Measurements from ENCODE around the gene YPEL2. TPM values are rescaled to one million over a fixed set of nuclear protein-coding genes. Genes with fewer than 3 reads are reported as not detected.

YPEL2 gene
- total and polyA plus RNA-seq, 2 donors (not counting 1 experiment from before 2014, with no cell fraction given), result 4.8 to 7.8 TPM

DNA sequence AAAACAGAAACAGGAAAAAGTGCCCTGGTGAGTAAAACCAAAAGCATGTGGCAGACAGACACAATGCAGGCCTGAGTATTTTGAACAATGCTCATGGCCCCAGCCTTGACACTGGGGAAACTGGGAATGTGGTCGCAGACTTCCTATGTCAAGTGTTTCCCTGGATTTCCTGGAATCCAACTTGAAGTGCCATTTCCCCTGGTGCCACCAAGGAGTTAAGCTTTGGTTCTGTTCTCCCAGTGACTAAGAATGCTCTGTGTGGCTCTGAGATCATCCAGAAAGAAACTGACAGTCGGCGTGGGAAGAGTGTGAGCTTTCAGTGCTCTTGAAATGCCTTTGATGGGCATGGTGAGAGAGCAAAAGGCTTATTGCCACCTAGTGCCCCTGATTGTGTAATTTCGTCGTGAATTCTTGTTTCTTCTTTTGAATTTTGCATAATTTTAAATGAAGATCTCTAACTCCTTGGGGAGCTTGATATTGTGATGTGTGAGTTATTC, 96.0 kb downstream of the YPEL2 start:
- Histone ChIP-seq H3K36me3 (ENCODE audit: control insufficient read depth, insufficient read depth, low read length) (no peaks in the 10 kb centered on the region), H3K9me3 (ENCODE audit: control insufficient read depth, insufficient read depth, low read depth, low read length) (peaks cover 2% of the 10 kb centered on the region), H3K4me2 (ENCODE audit: extremely low read depth, insufficient read depth, low read length) (peak overlapping the region; percentile 36), H3K27me3 (ENCODE audit: control insufficient read depth, insufficient read depth, low read length) (no peaks in the 10 kb centered on the region), H4K20me1 (ENCODE audit: control insufficient read depth, extremely low read depth, insufficient read depth, low read length) (no peaks in the 10 kb centered on the region), H3K4me1 (ENCODE audit: control insufficient read depth, extremely low read depth, insufficient read depth, low read length) (peaks cover 11% of the 10 kb centered on the region), H2AFZ (ENCODE audit: low read length) (peak overlapping the region; percentile 25), H3K27ac (ENCODE audit: insufficient read depth, low read length) (peak overlapping the region; percentile 7), H3K79me2 (ENCODE audit: control insufficient read depth, insufficient read depth, low read length) (no peaks in the 10 kb centered on the region), H3K9ac (ENCODE audit: insufficient read depth, low read length) (no peak overlapping the region), H3K4me3 (replicated peaks in 1 of 4; ENCODE audit: control extremely low read depth in 1 of 4, insufficient read depth in 1 of 4, low read depth in 3 of 4, low read length in 4 of 4) (no peak overlapping the region)
- TF ChIP-seq, protein P1, sequence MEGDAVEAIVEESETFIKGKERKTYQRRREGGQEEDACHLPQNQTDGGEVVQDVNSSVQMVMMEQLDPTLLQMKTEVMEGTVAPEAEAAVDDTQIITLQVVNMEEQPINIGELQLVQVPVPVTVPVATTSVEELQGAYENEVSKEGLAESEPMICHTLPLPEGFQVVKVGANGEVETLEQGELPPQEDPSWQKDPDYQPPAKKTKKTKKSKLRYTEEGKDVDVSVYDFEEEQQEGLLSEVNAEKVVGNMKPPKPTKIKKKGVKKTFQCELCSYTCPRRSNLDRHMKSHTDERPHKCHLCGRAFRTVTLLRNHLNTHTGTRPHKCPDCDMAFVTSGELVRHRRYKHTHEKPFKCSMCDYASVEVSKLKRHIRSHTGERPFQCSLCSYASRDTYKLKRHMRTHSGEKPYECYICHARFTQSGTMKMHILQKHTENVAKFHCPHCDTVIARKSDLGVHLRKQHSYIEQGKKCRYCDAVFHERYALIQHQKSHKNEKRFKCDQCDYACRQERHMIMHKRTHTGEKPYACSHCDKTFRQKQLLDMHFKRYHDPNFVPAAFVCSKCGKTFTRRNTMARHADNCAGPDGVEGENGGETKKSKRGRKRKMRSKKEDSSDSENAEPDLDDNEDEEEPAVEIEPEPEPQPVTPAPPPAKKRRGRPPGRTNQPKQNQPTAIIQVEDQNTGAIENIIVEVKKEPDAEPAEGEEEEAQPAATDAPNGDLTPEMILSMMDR (conservative IDR thresholded peaks at IDR 0.05 in 1 of 2, IDR thresholded peaks at IDR 0.05 in 1 of 2; ENCODE audit: low read depth in 1 of 2, low read length in 2 of 2), result no peak
- TF ChIP-seq EZH2 (IDR thresholded peaks at IDR 0.05; ENCODE audit: low read length, missing control alignments), result no peak
- peak; percentile 23 to 78 for DNase-seq (ENCODE audit: low read depth in 2 of 2)

DNA sequence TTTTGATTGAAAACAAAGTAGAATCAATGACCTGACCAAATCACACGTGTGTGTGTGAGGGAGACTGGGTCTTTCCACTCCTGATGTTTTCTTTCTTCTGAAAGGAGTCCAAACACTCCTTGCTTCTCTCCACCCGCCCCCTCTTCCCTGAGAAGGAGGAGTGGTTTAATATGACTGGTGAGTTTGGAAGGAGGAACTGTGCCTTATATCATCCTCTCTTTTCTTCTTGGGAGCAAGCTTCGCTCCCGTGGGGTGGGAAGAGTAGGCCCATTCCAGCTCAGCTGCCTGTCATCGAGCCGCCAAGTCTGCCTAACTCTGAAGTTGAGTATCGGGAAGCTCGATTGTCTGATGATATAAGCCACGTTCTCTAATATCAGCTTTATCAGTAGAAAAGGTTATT, 96.5 kb downstream of the YPEL2 start:
- Histone ChIP-seq H3K4me1 (ENCODE audit: control insufficient read depth, extremely low read depth, insufficient read depth, low read length) (peaks cover 9% of the 10 kb centered on the region), H3K27me3 (ENCODE audit: control insufficient read depth, insufficient read depth, low read length) (no peaks in the 10 kb centered on the region), H3K27ac (ENCODE audit: insufficient read depth, low read length) (no peak overlapping the region), H3K36me3 (ENCODE audit: control insufficient read depth, insufficient read depth, low read length) (no peaks in the 10 kb centered on the region), H3K9me3 (ENCODE audit: control insufficient read depth, insufficient read depth, low read depth, low read length) (peaks cover under 1% of the 10 kb centered on the region), H3K79me2 (ENCODE audit: control insufficient read depth, insufficient read depth, low read length) (no peaks in the 10 kb centered on the region), H3K9ac (ENCODE audit: insufficient read depth, low read length) (no peak overlapping the region), H2AFZ (ENCODE audit: low read length) (peak overlapping the region; percentile 15), H3K4me2 (ENCODE audit: extremely low read depth, insufficient read depth, low read length) (no peak overlapping the region), H3K4me3 (replicated peaks in 1 of 4; ENCODE audit: control extremely low read depth in 1 of 4, insufficient read depth in 1 of 4, low read depth in 3 of 4, low read length in 4 of 4) (no peak overlapping the region), H4K20me1 (ENCODE audit: control insufficient read depth, extremely low read depth, insufficient read depth, low read length) (no peaks in the 10 kb centered on the region)
- peak in 1 of 2 donors; percentile 54 for DNase-seq (ENCODE audit: low read depth in 2 of 2)
- TF ChIP-seq, protein P1 (conservative IDR thresholded peaks at IDR 0.05 in 1 of 2, IDR thresholded peaks at IDR 0.05 in 1 of 2; ENCODE audit: low read depth in 1 of 2, low read length in 2 of 2), result no peak
- no peak for TF ChIP-seq EZH2 (IDR thresholded peaks at IDR 0.05; ENCODE audit: low read length, missing control alignments)

DNA sequence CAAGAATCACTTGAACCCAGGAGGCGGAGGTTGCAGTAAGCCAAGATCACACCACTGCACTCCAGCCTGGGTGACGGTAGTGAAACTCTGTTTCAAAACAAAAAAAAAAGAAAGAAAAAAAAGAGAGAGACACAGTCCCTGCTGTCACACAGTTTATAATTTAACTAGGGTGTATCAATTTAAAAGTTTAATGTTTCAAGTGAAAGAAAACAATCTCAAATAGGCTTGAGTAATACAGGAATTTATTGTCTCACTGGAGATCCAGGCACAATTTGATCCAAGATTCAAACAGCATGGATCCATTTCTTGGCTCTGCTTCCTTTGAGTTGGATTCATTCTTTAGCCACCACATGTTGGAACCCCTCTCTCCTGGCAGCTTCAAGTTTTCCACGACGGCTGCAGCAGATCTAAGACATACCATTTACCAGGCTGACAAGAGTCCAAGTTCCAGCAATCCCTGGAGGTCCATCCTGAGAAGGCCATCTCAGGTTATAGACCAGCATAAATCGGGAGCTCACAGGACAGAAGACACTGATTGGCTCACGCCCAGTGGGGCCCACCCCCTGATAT, 97.5 kb downstream of the YPEL2 start:
- Histone ChIP-seq H3K27me3 (ENCODE audit: control insufficient read depth, insufficient read depth, low read length) (no peaks in the 10 kb centered on the region), H3K27ac (ENCODE audit: insufficient read depth, low read length) (no peak overlapping the region), H3K9ac (ENCODE audit: insufficient read depth, low read length) (no peak overlapping the region), H3K4me3 (replicated peaks in 1 of 4; ENCODE audit: control extremely low read depth in 1 of 4, insufficient read depth in 1 of 4, low read depth in 3 of 4, low read length in 4 of 4) (no peak overlapping the region), H3K4me2 (ENCODE audit: extremely low read depth, insufficient read depth, low read length) (no peak overlapping the region), H3K79me2 (ENCODE audit: control insufficient read depth, insufficient read depth, low read length) (no peaks in the 10 kb centered on the region), H2AFZ (ENCODE audit: low read length) (no peak overlapping the region), H3K36me3 (ENCODE audit: control insufficient read depth, insufficient read depth, low read length) (no peaks in the 10 kb centered on the region), H3K4me1 (ENCODE audit: control insufficient read depth, extremely low read depth, insufficient read depth, low read length) (peaks cover 9% of the 10 kb centered on the region), H3K9me3 (ENCODE audit: control insufficient read depth, insufficient read depth, low read depth, low read length) (no peaks in the 10 kb centered on the region), H4K20me1 (ENCODE audit: control insufficient read depth, extremely low read depth, insufficient read depth, low read length) (no peaks in the 10 kb centered on the region)
- DNase-seq (ENCODE audit: low read depth in 2 of 2), result no peak
- TF ChIP-seq, protein P1 (conservative IDR thresholded peaks at IDR 0.05 in 1 of 2, IDR thresholded peaks at IDR 0.05 in 1 of 2; ENCODE audit: low read depth in 1 of 2, low read length in 2 of 2), result no peak
- TF ChIP-seq EZH2 (IDR thresholded peaks at IDR 0.05; ENCODE audit: low read length, missing control alignments), result no peak
